ENCODE measurements around the gene RRP36.
A peak's percentile ranks its signal among the peaks of the same experiment; 100 is the strongest.

RRP36 gene, protein sequence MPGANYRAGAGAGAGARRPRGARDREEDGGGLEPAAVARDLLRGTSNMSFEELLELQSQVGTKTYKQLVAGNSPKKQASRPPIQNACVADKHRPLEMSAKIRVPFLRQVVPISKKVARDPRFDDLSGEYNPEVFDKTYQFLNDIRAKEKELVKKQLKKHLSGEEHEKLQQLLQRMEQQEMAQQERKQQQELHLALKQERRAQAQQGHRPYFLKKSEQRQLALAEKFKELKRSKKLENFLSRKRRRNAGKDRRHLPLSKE

DNA sequence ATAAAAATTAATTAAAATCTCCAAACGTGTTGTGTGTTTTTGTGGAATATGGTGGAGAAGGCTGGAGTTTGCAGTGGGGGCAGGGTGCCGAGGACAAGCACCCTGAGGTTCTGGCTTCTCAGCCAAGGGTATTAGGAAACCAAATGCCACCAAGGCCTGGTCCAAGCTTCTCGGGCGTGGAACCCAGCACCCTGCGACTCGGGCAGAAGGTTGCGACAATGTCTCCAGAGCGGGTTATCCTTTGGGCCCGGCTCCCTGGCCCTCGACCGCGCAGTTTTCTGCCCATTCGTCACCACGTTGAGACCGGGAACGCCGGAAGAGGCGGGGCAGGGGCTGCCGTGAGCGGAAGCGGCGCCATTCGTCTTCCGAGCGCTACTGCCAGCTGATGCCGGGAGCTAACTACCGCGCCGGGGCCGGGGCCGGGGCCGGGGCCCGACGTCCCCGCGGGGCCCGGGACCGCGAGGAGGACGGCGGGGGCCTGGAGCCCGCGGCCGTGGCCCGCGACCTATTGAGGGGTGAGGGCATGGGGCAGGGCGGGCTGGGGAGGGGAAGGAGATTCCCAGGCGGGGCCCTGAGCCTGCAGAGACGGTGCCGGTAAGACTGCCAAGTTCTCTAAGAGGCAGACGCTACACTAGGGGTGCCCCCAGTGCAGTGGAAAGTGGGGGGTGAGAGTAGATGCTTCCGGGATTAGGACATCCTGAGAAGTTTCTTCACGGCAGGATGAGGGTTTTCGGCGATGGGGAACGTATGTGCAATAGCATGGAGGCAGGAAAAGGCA, at the start of gene RRP36:
RRP36 (plus strand) TSS at position 354 of the 778 bp plus-strand sequence; CDS start at position 386, 32 bp downstream.
- H3K27me3 ChIP-seq (ENCODE audit: low read depth, low read length), result no peaks in the 10 kb centered on the region
- H3K27ac ChIP-seq (ENCODE audit: low read length), result peak within 1 kb of the TSS; percentile 83
- no peaks in the 10 kb centered on the region for H3K9me3 ChIP-seq (ENCODE audit: control insufficient read depth in 1 of 2, low read length in 2 of 2)
- H3K36me3 ChIP-seq (ENCODE audit: control insufficient read depth in 1 of 2, insufficient read depth in 2 of 2, low read length in 2 of 2), result peaks cover 42 to 43% of the 10 kb centered on the region in 2 donors
- peaks cover 9 to 30% of the 10 kb centered on the region in 2 donors for H3K4me1 ChIP-seq (ENCODE audit: control insufficient read depth in 1 of 2, insufficient read depth in 2 of 2, low read length in 2 of 2)
- H3K4me3 ChIP-seq (ENCODE audit: low read depth in 1 of 2, low read length in 2 of 2), result peak within 1 kb of the TSS; percentile 86 to 94

GRCh38 chr6:42971746-42972327, 49.6 kb upstream of the RRP36 start:
- H3K27ac ChIP-seq (ENCODE audit: low read length), result no peak overlapping the region
- no peak overlapping the region for H3K4me3 ChIP-seq (ENCODE audit: low read depth in 1 of 2, low read length in 2 of 2)
- H3K4me1 ChIP-seq (ENCODE audit: control insufficient read depth in 1 of 2, insufficient read depth in 2 of 2, low read length in 2 of 2), result peaks cover under 1 to 4% of the 10 kb centered on the region in 2 donors
- peaks cover 11 to 40% of the 10 kb centered on the region in 2 donors for H3K36me3 ChIP-seq (ENCODE audit: control insufficient read depth in 1 of 2, insufficient read depth in 2 of 2, low read length in 2 of 2)
- no peaks in the 10 kb centered on the region for H3K9me3 ChIP-seq (ENCODE audit: control insufficient read depth in 1 of 2, low read length in 2 of 2)
- no peaks in the 10 kb centered on the region for H3K27me3 ChIP-seq (ENCODE audit: low read depth, low read length)

DNA sequence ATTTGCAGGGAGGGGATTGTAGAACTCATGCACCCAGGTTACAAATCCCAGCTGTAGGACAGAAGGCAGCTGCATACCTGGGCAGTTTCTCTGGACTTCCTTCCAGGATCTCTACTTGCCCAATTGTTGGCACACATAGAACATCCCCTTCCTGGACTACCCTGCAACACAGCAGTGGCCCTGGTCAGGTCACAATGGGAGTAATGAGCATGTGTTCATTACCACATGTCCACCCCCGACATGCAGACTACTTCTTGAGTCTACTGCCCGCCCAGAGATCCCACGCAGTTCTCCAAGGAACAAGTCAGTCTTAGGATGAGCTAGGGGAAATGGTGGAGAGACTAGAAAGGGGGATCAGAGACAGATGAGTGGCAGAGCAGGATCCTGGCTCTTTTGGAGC, 47.5 kb upstream of the RRP36 start:
- no peaks in the 10 kb centered on the region for H3K27me3 ChIP-seq (ENCODE audit: low read depth, low read length)
- H3K27ac ChIP-seq (ENCODE audit: low read length), result no peak overlapping the region
- peaks cover 6 to 23% of the 10 kb centered on the region in 2 donors for H3K36me3 ChIP-seq (ENCODE audit: control insufficient read depth in 1 of 2, insufficient read depth in 2 of 2, low read length in 2 of 2)
- H3K4me1 ChIP-seq (ENCODE audit: control insufficient read depth in 1 of 2, insufficient read depth in 2 of 2, low read length in 2 of 2), result peaks cover 4 to 17% of the 10 kb centered on the region in 2 donors
- no peak overlapping the region for H3K4me3 ChIP-seq (ENCODE audit: low read depth in 1 of 2, low read length in 2 of 2)
- H3K9me3 ChIP-seq (ENCODE audit: control insufficient read depth in 1 of 2, low read length in 2 of 2), result no peaks in the 10 kb centered on the region

- H3K9me3 ChIP-seq (ENCODE audit: control insufficient read depth in 1 of 2, low read length in 2 of 2), result no peaks in the 10 kb centered on the region
- peaks cover 2 to 12% of the 10 kb centered on the region in 2 donors for H3K36me3 ChIP-seq (ENCODE audit: control insufficient read depth in 1 of 2, insufficient read depth in 2 of 2, low read length in 2 of 2)
These were observed 46.4 kb upstream of the RRP36 start for GRCh38 chr6:42974919-42975505.

DNA sequence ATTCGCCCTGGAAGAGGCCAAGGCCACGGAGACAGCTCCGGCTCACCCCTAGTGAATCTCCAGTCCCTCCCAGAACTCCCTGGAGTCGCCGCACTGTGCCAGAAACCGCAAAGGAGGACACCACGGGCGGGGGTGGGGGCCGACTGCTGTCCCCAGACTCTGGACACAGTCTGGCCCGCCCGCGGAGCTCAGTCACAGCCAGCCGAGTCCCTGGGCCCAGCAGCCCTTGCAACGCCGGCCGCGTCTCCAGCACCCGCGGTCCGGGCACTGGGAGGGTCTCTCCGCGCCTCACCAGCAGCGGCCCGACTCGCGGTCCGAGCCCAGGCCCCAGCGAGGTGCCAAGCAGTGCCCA, 43.0 kb upstream of the RRP36 start:
- peak overlapping the region; percentile 83 to 84 for H3K4me3 ChIP-seq (ENCODE audit: low read depth in 1 of 2, low read length in 2 of 2)
- H3K27me3 ChIP-seq (ENCODE audit: low read depth, low read length), result no peaks in the 10 kb centered on the region
- H3K9me3 ChIP-seq (ENCODE audit: control insufficient read depth in 1 of 2, low read length in 2 of 2), result no peaks in the 10 kb centered on the region
- H3K4me1 ChIP-seq (ENCODE audit: control insufficient read depth in 1 of 2, insufficient read depth in 2 of 2, low read length in 2 of 2), result peaks cover 11 to 23% of the 10 kb centered on the region in 2 donors
- H3K36me3 ChIP-seq (ENCODE audit: control insufficient read depth in 1 of 2, insufficient read depth in 2 of 2, low read length in 2 of 2), result peaks cover 0 to 7% of the 10 kb centered on the region in 2 donors
- H3K27ac ChIP-seq (ENCODE audit: low read length), result peak overlapping the region; percentile 83

More at GRCh38 chr6:42974919-42975505, 46.4 kb upstream of the RRP36 start:
- Histone ChIP-seq H3K4me1 (ENCODE audit: control insufficient read depth in 1 of 2, insufficient read depth in 2 of 2, low read length in 2 of 2) (peaks cover 11 to 22% of the 10 kb centered on the region in 2 donors), H3K27me3 (ENCODE audit: low read depth, low read length) (no peaks in the 10 kb centered on the region), H3K4me3 (ENCODE audit: low read depth in 1 of 2, low read length in 2 of 2) (no peak overlapping the region), H3K27ac (ENCODE audit: low read length) (no peak overlapping the region)

DNA sequence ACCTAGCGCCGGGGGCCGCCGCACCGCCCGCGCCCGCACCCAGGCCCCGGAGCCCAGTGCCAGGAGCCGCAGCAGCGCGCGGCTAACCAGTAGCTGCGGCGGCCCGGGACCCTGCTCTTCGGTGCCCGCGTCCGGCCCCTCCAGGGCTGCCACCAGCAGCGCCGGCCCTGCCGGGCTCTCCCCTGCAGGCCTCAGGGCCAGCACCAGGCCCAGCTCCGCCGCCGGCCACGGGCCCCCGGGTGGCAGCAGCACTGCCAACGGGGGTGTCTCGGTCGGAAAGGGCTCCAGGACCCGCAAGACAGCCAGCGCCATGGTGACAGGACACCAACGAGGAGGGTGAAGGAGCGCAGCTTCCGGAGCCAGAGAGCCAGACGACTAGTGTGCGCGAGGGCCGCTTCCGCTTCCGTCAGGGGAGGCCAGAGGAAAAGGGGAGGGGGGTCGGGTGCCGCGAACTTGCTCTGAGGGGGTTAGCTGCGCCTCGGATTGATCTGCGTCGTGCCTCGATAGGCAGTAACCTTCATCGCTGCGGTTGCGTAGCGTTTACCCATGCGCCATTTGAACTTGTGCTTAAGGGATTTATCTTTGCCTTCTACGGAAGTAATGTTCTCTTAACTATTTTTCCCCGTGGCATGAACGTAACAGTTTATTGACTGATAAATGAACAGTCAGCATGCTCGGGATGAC, 42.4 kb upstream of the RRP36 start, which contains the start of gene PEX6:
PEX6 (minus strand) TSS at position 343 of the 684 bp plus-strand sequence; CDS start at position 312, 31 bp downstream.
- H3K9me3 ChIP-seq (ENCODE audit: control insufficient read depth in 1 of 2, low read length in 2 of 2), result no peaks in the 10 kb centered on the region
- peaks cover 11 to 28% of the 10 kb centered on the region in 2 donors for H3K4me1 ChIP-seq (ENCODE audit: control insufficient read depth in 1 of 2, insufficient read depth in 2 of 2, low read length in 2 of 2)
- H3K27me3 ChIP-seq (ENCODE audit: low read depth, low read length), result no peaks in the 10 kb centered on the region

DNA sequence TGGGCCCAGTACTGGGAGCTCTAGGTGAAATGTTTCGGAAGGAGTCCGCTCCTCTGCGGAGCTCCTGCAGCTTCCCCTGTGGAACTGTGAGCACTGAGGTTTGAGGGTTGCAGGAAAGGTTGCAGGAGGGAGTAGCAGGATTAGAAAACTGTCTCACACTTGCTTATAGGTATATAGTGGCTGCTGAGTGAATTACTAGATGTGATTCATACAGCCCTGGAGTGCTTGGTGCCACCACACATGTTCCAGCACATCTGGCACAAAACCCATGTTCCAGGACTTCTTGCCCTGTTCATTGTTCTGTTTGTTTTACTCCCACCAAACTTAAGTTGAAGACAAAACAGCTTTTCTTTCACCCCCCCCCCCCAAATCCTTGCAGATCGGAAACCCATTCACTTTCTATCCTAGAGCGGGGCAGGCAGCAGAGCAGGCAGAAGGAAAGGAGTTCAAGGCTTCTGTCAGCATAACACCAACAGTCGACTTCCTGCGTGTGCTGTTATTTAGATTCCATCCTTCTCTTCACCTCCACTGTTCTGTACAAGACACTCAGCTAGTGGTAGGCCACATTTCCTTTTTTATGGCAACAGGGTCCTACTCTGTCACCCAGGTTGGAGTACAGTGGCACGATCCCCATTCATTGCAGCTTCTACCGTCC, 41.8 kb upstream of the RRP36 start:
- Histone ChIP-seq H3K27me3 (ENCODE audit: low read depth, low read length) (no peaks in the 10 kb centered on the region), H3K4me1 (ENCODE audit: control insufficient read depth in 1 of 2, insufficient read depth in 2 of 2, low read length in 2 of 2) (peaks cover 11 to 29% of the 10 kb centered on the region in 2 donors), H3K9me3 (ENCODE audit: control insufficient read depth in 1 of 2, low read length in 2 of 2) (no peaks in the 10 kb centered on the region), H3K27ac (ENCODE audit: low read length) (peak overlapping the region; percentile 83), H3K36me3 (ENCODE audit: control insufficient read depth in 1 of 2, insufficient read depth in 2 of 2, low read length in 2 of 2) (no peaks in the 10 kb centered on the region), H3K4me3 (ENCODE audit: low read depth in 1 of 2, low read length in 2 of 2) (peak overlapping the region; percentile 83 to 84)

More for the DNA sequence above, 42.4 kb upstream of the RRP36 start, which contains the start of gene PEX6:
- Histone ChIP-seq H3K36me3 (ENCODE audit: control insufficient read depth in 1 of 2, insufficient read depth in 2 of 2, low read length in 2 of 2) (peaks cover 0 to 1% of the 10 kb centered on the region in 2 donors), H3K27ac (ENCODE audit: low read length) (peak within 1 kb of the TSS; percentile 83), H3K4me3 (ENCODE audit: low read depth in 1 of 2, low read length in 2 of 2) (peak within 1 kb of the TSS; percentile 83 to 84)

GRCh38 chr6:42981836-42982235, 39.6 kb upstream of the RRP36 start:
- no peak overlapping the region for H3K27ac ChIP-seq (ENCODE audit: low read length)
- peaks cover 19 to 42% of the 10 kb centered on the region in 2 donors for H3K4me1 ChIP-seq (ENCODE audit: control insufficient read depth in 1 of 2, insufficient read depth in 2 of 2, low read length in 2 of 2)
- H3K9me3 ChIP-seq (ENCODE audit: control insufficient read depth in 1 of 2, low read length in 2 of 2), result no peaks in the 10 kb centered on the region

GRCh38 chr6:42984001-42984923, 37.2 kb upstream of the RRP36 start, which contains the start of gene PPP2R5D:
TSS of gene PPP2R5D (plus strand) at chr6:42984570. CDS start at chr6:42984678, 108 bp downstream.
- Histone ChIP-seq H3K4me3 (ENCODE audit: low read depth in 1 of 2, low read length in 2 of 2) (peak within 1 kb of the TSS; percentile 82 to 83), H3K27me3 (ENCODE audit: low read depth, low read length) (no peaks in the 10 kb centered on the region), H3K27ac (ENCODE audit: low read length) (peak within 1 kb of the TSS; percentile 84), H3K4me1 (ENCODE audit: control insufficient read depth in 1 of 2, insufficient read depth in 2 of 2, low read length in 2 of 2) (peaks cover 31 to 46% of the 10 kb centered on the region in 2 donors), H3K9me3 (ENCODE audit: control insufficient read depth in 1 of 2, low read length in 2 of 2) (no peaks in the 10 kb centered on the region), H3K36me3 (ENCODE audit: control insufficient read depth in 1 of 2, insufficient read depth in 2 of 2, low read length in 2 of 2) (peaks cover 4 to 6% of the 10 kb centered on the region in 2 donors)

More at GRCh38 chr6:42981836-42982235, 39.6 kb upstream of the RRP36 start:
- Histone ChIP-seq H3K36me3 (ENCODE audit: control insufficient read depth in 1 of 2, insufficient read depth in 2 of 2, low read length in 2 of 2) (no peaks in the 10 kb centered on the region), H3K27me3 (ENCODE audit: low read depth, low read length) (no peaks in the 10 kb centered on the region), H3K4me3 (ENCODE audit: low read depth in 1 of 2, low read length in 2 of 2) (no peak overlapping the region)
